ENCODE data around the gene TRAK2.

Gene TRAK2

GRCh38 chr2:201466050-201466675 is 14.9 kb upstream of the TRAK2 start:
- TF ChIP-seq LEF1 (IDR thresholded peaks at IDR 0.05; ENCODE audit: borderline replicate concordance) (no peak), ELF4 (IDR thresholded peaks at IDR 0.05) (no peak), TARDBP (IDR thresholded peaks at IDR 0.05) (no peak), BHLHE40 (IDR thresholded peaks at IDR 0.05; ENCODE audit: borderline replicate concordance) (no peak)
- POLR2A ChIA-PET: interaction anchor here (1.5 kb wide), 1 partner anchor 15 kb away, joined by 8 read pairs; the partner anchor contains the start of genes STRADB and TRAK2
- DNase-seq (ENCODE audit: extremely low spot score): no peak
- CTCF ChIA-PET: no interaction called here

- no peak for DNase-seq (ENCODE audit: extremely low spot score)
- TF ChIP-seq L3MBTL2 (conservative IDR thresholded peaks at IDR 0.05) (no peak), SUZ12 (IDR thresholded peaks at IDR 0.05) (no peak), PKNOX1 (IDR thresholded peaks at IDR 0.05) (no peak), FOXM1 (IDR thresholded peaks at IDR 0.05; ENCODE audit: borderline replicate concordance) (no peak), ZNF384 (IDR thresholded peaks at IDR 0.05) (no peak), FOXA1 (IDR thresholded peaks at IDR 0.05) (no peak), ELF4 (IDR thresholded peaks at IDR 0.05) (no peak), HDGF (IDR thresholded peaks at IDR 0.05; ENCODE audit: borderline replicate concordance) (no peak), SP1 (IDR thresholded peaks at IDR 0.05) (no peak), TARDBP (IDR thresholded peaks at IDR 0.05) (no peak), LEF1 (IDR thresholded peaks at IDR 0.05; ENCODE audit: borderline replicate concordance) (no peak), BHLHE40 (IDR thresholded peaks at IDR 0.05; ENCODE audit: borderline replicate concordance) (no peak), NFRKB (IDR thresholded peaks at IDR 0.05) (no peak), ARNT (IDR thresholded peaks at IDR 0.05) (no peak), FOXK2 (IDR thresholded peaks at IDR 0.05) (no peak), CTBP1 (IDR thresholded peaks at IDR 0.05; ENCODE audit: borderline replicate concordance) (no peak)
- ChIA-PET CTCF (no interaction called here), POLR2A (interaction anchor here (1.5 kb wide), 1 partner anchor 14 kb away, joined by 8 read pairs; the partner anchor contains the start of genes STRADB and TRAK2)
Observed at GRCh38 chr2:201465524-201465971, 14.3 kb upstream of the TRAK2 start.

- no peak for DNase-seq (ENCODE audit: extremely low spot score)
- TF ChIP-seq ELF4 (IDR thresholded peaks at IDR 0.05) (no peak), ARNT (IDR thresholded peaks at IDR 0.05) (no peak), BHLHE40 (IDR thresholded peaks at IDR 0.05; ENCODE audit: borderline replicate concordance) (no peak), FOXA1 (IDR thresholded peaks at IDR 0.05) (no peak), ZNF384 (IDR thresholded peaks at IDR 0.05) (no peak), PKNOX1 (IDR thresholded peaks at IDR 0.05) (no peak), TARDBP (IDR thresholded peaks at IDR 0.05) (no peak), SUZ12 (IDR thresholded peaks at IDR 0.05) (no peak), CTBP1 (IDR thresholded peaks at IDR 0.05; ENCODE audit: borderline replicate concordance) (no peak), SP1 (IDR thresholded peaks at IDR 0.05) (no peak), L3MBTL2 (conservative IDR thresholded peaks at IDR 0.05) (no peak), FOXK2 (IDR thresholded peaks at IDR 0.05) (no peak), NFRKB (IDR thresholded peaks at IDR 0.05) (no peak), FOXM1 (IDR thresholded peaks at IDR 0.05; ENCODE audit: borderline replicate concordance) (no peak), LEF1 (IDR thresholded peaks at IDR 0.05; ENCODE audit: borderline replicate concordance) (no peak), HDGF (IDR thresholded peaks at IDR 0.05; ENCODE audit: borderline replicate concordance) (no peak)
- ChIA-PET CTCF (no interaction called here), POLR2A (no interaction called here)
Observed at GRCh38 chr2:201464547-201464946, 13.3 kb upstream of the TRAK2 start.

GRCh38 chr2:201460532-201460931 is 9.3 kb upstream of the TRAK2 start:
- POLR2A ChIA-PET: no interaction called here

GRCh38 chr2:201458381-201458780 is 7.1 kb upstream of the TRAK2 start:
- DNase-seq (ENCODE audit: extremely low spot score): no peak
- ChIA-PET CTCF (no interaction called here), POLR2A (no interaction called here)
- no peak for TF ChIP-seq ELF4 (IDR thresholded peaks at IDR 0.05)
- TF ChIP-seq ZNF384 (IDR thresholded peaks at IDR 0.05): no peak
- TF ChIP-seq SUZ12 (IDR thresholded peaks at IDR 0.05): no peak
- no peak for TF ChIP-seq TARDBP (IDR thresholded peaks at IDR 0.05)

More at GRCh38 chr2:201460532-201460931, 9.3 kb upstream of the TRAK2 start:
- CTCF ChIA-PET: no interaction called here
- no peak for TF ChIP-seq ARNT (IDR thresholded peaks at IDR 0.05)
- no peak for TF ChIP-seq FOXK2 (IDR thresholded peaks at IDR 0.05)
- no peak for TF ChIP-seq SP1 (IDR thresholded peaks at IDR 0.05)
- TF ChIP-seq FOXM1 (IDR thresholded peaks at IDR 0.05; ENCODE audit: borderline replicate concordance): no peak
- DNase-seq (ENCODE audit: extremely low spot score): no peak

GRCh38 chr2:201452922-201453643 is 1.8 kb upstream of the TRAK2 start:
- ChIA-PET CTCF (no interaction called here), POLR2A (no interaction called here)
- no peak for TF ChIP-seq FOXK2 (IDR thresholded peaks at IDR 0.05)
- TF ChIP-seq NFRKB (IDR thresholded peaks at IDR 0.05): no peak
- no peak for TF ChIP-seq CTBP1 (IDR thresholded peaks at IDR 0.05; ENCODE audit: borderline replicate concordance)
- no peak for TF ChIP-seq L3MBTL2 (conservative IDR thresholded peaks at IDR 0.05)
- TF ChIP-seq ELF4 (IDR thresholded peaks at IDR 0.05): no peak
- no peak for TF ChIP-seq HDGF (IDR thresholded peaks at IDR 0.05; ENCODE audit: borderline replicate concordance)
- DNase-seq (ENCODE audit: extremely low spot score): no peak

Data from HEK293T (cell line).